Liver (tissue), 9 donors: ENCODE measurements around the gene UXS1. TPM values are rescaled to one million over a fixed set of nuclear protein-coding genes. Genes with fewer than 3 reads are reported as not detected.

Source experiments
- DNase-seq: peaks from one replicate; pipeline ENCODE4 v3.0.0-alpha.2; 2017; ENCODE audit warnings: low spot score
- H3K27ac ChIP-seq, 2 donors: one replicate each; pipeline ENCODE4 v1.7.0; 2013; ENCODE audit warnings: inconsistent platforms in 2 of 2, low read length in 2 of 2, control low read depth in 1 of 2, low read depth in 1 of 2, mild to moderate bottlenecking in 1 of 2
- H3K27me3 ChIP-seq, 4 donors: one replicate each; pipeline versions ENCODE4 v1.6.1 to v1.7.0; 2013; ENCODE audit warnings: low read length in 3 of 4, inconsistent platforms in 1 of 4, mild to moderate bottlenecking in 1 of 4, moderate library complexity in 1 of 4; ENCODE audit not compliant: control insufficient read depth in 4 of 4, insufficient read depth in 4 of 4
- H3K36me3 ChIP-seq, 4 donors: one replicate each; pipeline versions ENCODE4 v1.6.1 to v1.7.0; 2013; ENCODE audit warnings: low read length in 3 of 4, mild to moderate bottlenecking in 3 of 4, low read depth in 1 of 4, moderate library complexity in 1 of 4; ENCODE audit not compliant: control insufficient read depth in 4 of 4, insufficient read depth in 3 of 4
- H3K4me1 ChIP-seq, 4 donors: one replicate each; pipeline versions ENCODE4 v1.6.1 to v1.7.0; 2013; ENCODE audit warnings: low read length in 3 of 4, mild to moderate bottlenecking in 3 of 4, moderate library complexity in 1 of 4; ENCODE audit not compliant: control insufficient read depth in 4 of 4, insufficient read depth in 4 of 4
- H3K4me3 ChIP-seq, 3 donors: one replicate each; pipeline versions ENCODE4 v1.6.1 to v1.7.0; 2013; ENCODE audit warnings: low read length in 3 of 3, control low read depth in 1 of 3, low read depth in 1 of 3, mild to moderate bottlenecking in 1 of 3
- H3K9ac ChIP-seq, 2 donors: one replicate each; pipeline ENCODE4 v1.7.0; 2013; ENCODE audit warnings: low read length in 2 of 2, mild to moderate bottlenecking in 2 of 2, moderate library complexity in 2 of 2, control low read depth in 1 of 2, low read depth in 1 of 2
- H3K9me3 ChIP-seq, 4 donors: one replicate each; pipeline versions ENCODE4 v1.6.1 to v1.7.0; 2013; ENCODE audit warnings: low read length in 3 of 4; ENCODE audit not compliant: control insufficient read depth in 4 of 4
- EGR1 ChIP-seq, 2 donors: IDR thresholded peaks; 2 replicates each; pipeline ENCODE4 v1.6.1; 2016 to 2018; ENCODE audit warnings: antibody characterized with exemption in 2 of 2, low read depth in 2 of 2
- FOXA1 ChIP-seq: IDR thresholded peaks from 2 replicates; pipeline ENCODE4 v1.6.1; 2016; ENCODE audit warnings: antibody characterized with exemption
- FOXA2 ChIP-seq: IDR thresholded peaks from 2 replicates; pipeline ENCODE4 v1.6.1; 2016; ENCODE audit warnings: antibody characterized with exemption
- GABPA ChIP-seq, 2 donors: IDR thresholded peaks in 1 of 2; conservative IDR thresholded peaks in 1 of 2; 2 replicates each; pipeline ENCODE4 v1.6.1; 2016; ENCODE audit warnings: antibody characterized with exemption in 2 of 2, mild to moderate bottlenecking in 1 of 2, moderate library complexity in 1 of 2
- HNF4A ChIP-seq, 2 donors: conservative IDR thresholded peaks; 2 replicates each; pipeline ENCODE4 v1.6.1; 2016; ENCODE audit warnings: antibody characterized with exemption in 2 of 2, mild to moderate bottlenecking in 2 of 2
- HNF4G ChIP-seq: IDR thresholded peaks from 2 replicates; pipeline ENCODE4 v1.6.1; 2016; ENCODE audit warnings: antibody characterized with exemption
- JUND ChIP-seq, 2 donors: IDR thresholded peaks; 2 replicates each; pipeline ENCODE4 v1.6.1; 2016; ENCODE audit warnings: antibody characterized with exemption in 2 of 2
- NR2F2 ChIP-seq: IDR thresholded peaks from 2 replicates; pipeline ENCODE4 v1.6.1; 2016; ENCODE audit warnings: antibody characterized with exemption
- RAD21 ChIP-seq, 2 donors: IDR thresholded peaks; 2 replicates each; pipeline ENCODE4 v1.6.1; 2016; ENCODE audit warnings: antibody characterized with exemption in 2 of 2, mild to moderate bottlenecking in 2 of 2
- RXRA ChIP-seq, 2 donors: IDR thresholded peaks; 2 replicates each; pipeline ENCODE4 v1.6.1; 2017 to 2018; ENCODE audit warnings: antibody characterized with exemption in 2 of 2, mild to moderate bottlenecking in 1 of 2
- SP1 ChIP-seq: IDR thresholded peaks from 2 replicates; pipeline ENCODE4 v1.6.1; 2018; ENCODE audit warnings: antibody characterized with exemption, mild to moderate bottlenecking
- TAF1 ChIP-seq: conservative IDR thresholded peaks from 2 replicates; pipeline ENCODE4 v1.6.1; 2016; ENCODE audit warnings: antibody characterized with exemption, mild to moderate bottlenecking
- YY1 ChIP-seq: IDR thresholded peaks from 2 replicates; pipeline ENCODE4 v1.6.1; 2016; ENCODE audit warnings: antibody characterized with exemption, mild to moderate bottlenecking
- WGBS: extraction: QIAGEN DNeasy Blood & Tissue Kit; methylation state at CpG from one replicate; pipeline ENCODE4 v1.1.7; 2013; 5-methylcytosine and 5-hydroxymethylcytosine counted together
- polyA plus RNA-seq, 2 donors: library from polyadenylated mRNA; stranded (reverse) in 1 of 2; unstranded in 1 of 2; fragments of 200-250 nt in 1 of 2; fragments of >200 nt in 1 of 2; fragmentation: Nextera tagmentation in 1 of 2; extraction: Ambion mirVana in 1 of 2; gene quantifications; one replicate each; pipeline versions ENCODE4 v1.2.1 to v1.2.3, GENCODE V29; 2013 to 2015
- total RNA-seq, 2 donors: library from RNA; depleted of rRNA; stranded (reverse); fragments of >200 nt; gene quantifications; one replicate each; pipeline ENCODE4 v1.2.3, GENCODE V29; 2014
- TF ChIP-seq, protein P1 (sequence below): IDR thresholded peaks from 2 replicates; pipeline ENCODE4 v1.6.1; 2016; ENCODE audit warnings: antibody characterized with exemption
- TF ChIP-seq, protein P2 (sequence below): fragments of 150-350 bp; IDR thresholded peaks from 2 replicates; pipeline ENCODE4 v1.5.1; 2017; ENCODE audit warnings: improper control_type of control experiment, low read depth, low read length; ENCODE audit not compliant: missing input control
- TF ChIP-seq, protein P3 (sequence below): IDR thresholded peaks from 2 replicates; pipeline ENCODE4 v1.6.1; 2016; ENCODE audit warnings: antibody characterized with exemption
- TF ChIP-seq, protein P4 (sequence below): IDR thresholded peaks from 2 replicates; pipeline ENCODE4 v1.6.1; 2016; ENCODE audit warnings: antibody characterized with exemption, mild to moderate bottlenecking
- TF ChIP-seq, protein P5 (sequence below): IDR thresholded peaks from 2 replicates; pipeline ENCODE4 v1.6.1; 2016; ENCODE audit warnings: antibody characterized with exemption
- donor health status: healthy.
- donor health status: healthy.
- donor health status: healthy.
- donor health status: healthy.
- donor health status: healthy.

UXS1 gene
- total and polyA plus RNA-seq, 4 donors: 8.8 to 19.9 (median 10.0) TPM

DNA sequence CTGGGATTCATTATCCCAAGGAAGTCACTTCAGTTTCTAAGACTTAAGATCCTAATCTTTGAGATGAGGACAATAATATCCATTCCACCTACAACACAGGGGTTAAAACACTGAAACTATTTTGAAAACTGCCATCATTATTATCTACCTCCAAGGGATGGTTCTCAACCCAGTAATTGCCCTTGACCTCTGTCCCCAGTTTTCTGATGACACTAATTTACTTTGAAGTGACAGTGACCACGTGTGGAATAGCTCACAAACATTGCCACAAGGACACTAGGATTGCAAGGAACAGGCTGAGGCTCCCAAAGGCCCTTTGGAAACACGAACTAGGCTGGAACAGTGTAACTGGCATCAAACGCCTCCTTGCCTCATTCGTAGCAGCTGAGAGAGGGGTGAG is 78.4 kb downstream of the UXS1 start:
- DNase-seq: no peak
- Histone ChIP-seq H3K9ac (no peak overlapping the region), H3K27me3 (no peaks in the 10 kb centered on the region), H3K9me3 (no peaks in the 10 kb centered on the region), H3K4me1 (no peaks in the 10 kb centered on the region), H3K4me3 (no peak overlapping the region), H3K36me3 (peaks cover 0 to 3% (median under 1%) of the 10 kb centered on the region in 4 donors), H3K27ac (no peak overlapping the region)
- TF ChIP-seq SP1: no peak
- no peak for TF ChIP-seq HNF4G
- TF ChIP-seq, protein P1, sequence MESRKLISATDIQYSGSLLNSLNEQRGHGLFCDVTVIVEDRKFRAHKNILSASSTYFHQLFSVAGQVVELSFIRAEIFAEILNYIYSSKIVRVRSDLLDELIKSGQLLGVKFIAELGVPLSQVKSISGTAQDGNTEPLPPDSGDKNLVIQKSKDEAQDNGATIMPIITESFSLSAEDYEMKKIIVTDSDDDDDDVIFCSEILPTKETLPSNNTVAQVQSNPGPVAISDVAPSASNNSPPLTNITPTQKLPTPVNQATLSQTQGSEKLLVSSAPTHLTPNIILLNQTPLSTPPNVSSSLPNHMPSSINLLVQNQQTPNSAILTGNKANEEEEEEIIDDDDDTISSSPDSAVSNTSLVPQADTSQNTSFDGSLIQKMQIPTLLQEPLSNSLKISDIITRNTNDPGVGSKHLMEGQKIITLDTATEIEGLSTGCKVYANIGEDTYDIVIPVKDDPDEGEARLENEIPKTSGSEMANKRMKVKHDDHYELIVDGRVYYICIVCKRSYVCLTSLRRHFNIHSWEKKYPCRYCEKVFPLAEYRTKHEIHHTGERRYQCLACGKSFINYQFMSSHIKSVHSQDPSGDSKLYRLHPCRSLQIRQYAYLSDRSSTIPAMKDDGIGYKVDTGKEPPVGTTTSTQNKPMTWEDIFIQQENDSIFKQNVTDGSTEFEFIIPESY: no peak
- TF ChIP-seq TAF1: no peak
- no peak for TF ChIP-seq RXRA (IDR thresholded peaks at IDR 0.05)
- TF ChIP-seq FOXA1: no peak
- no peak for TF ChIP-seq GABPA (IDR thresholded peaks at IDR 0.05 in 1 of 2, conservative IDR thresholded peaks at IDR 0.05 in 1 of 2)
- no peak for TF ChIP-seq JUND (IDR thresholded peaks at IDR 0.05)
- TF ChIP-seq RAD21 (IDR thresholded peaks at IDR 0.05): no peak
- no peak for TF ChIP-seq HNF4A (conservative IDR thresholded peaks at IDR 0.05)
- TF ChIP-seq, protein P2, sequence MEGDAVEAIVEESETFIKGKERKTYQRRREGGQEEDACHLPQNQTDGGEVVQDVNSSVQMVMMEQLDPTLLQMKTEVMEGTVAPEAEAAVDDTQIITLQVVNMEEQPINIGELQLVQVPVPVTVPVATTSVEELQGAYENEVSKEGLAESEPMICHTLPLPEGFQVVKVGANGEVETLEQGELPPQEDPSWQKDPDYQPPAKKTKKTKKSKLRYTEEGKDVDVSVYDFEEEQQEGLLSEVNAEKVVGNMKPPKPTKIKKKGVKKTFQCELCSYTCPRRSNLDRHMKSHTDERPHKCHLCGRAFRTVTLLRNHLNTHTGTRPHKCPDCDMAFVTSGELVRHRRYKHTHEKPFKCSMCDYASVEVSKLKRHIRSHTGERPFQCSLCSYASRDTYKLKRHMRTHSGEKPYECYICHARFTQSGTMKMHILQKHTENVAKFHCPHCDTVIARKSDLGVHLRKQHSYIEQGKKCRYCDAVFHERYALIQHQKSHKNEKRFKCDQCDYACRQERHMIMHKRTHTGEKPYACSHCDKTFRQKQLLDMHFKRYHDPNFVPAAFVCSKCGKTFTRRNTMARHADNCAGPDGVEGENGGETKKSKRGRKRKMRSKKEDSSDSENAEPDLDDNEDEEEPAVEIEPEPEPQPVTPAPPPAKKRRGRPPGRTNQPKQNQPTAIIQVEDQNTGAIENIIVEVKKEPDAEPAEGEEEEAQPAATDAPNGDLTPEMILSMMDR: no peak
- TF ChIP-seq EGR1 (IDR thresholded peaks at IDR 0.05; ENCODE audit: low read depth in 2 of 2): no peak
- no peak for TF ChIP-seq YY1
- no peak for TF ChIP-seq FOXA2
- TF ChIP-seq NR2F2: no peak
- WGBS: 88% methylated on average over 4 of the region's 4 CpGs

DNA sequence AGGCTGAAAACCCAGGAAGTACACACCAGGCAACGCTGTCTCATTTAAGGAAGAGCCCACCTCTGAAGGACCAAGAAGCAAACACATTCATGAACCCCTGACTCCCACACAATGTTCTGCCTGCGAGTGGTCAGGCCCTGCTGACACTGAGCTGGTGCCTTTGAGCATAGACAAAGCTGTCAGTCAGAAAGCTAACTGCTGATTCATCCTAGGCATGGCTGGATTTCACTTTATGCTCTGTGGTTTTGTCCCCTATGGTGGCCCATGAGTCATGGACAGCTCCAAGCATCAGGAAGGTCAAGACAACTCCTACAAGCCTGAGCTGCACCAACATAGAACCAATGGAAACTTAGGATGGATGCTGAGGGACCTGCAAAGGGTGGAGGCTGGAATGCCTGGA is 78.9 kb downstream of the UXS1 start:
- TF ChIP-seq, protein P1: no peak
- TF ChIP-seq HNF4A (conservative IDR thresholded peaks at IDR 0.05) (no peak), FOXA1 (no peak), HNF4G (no peak), RAD21 (IDR thresholded peaks at IDR 0.05) (no peak), NR2F2 (no peak), SP1 (no peak), TAF1 (no peak), YY1 (no peak), EGR1 (IDR thresholded peaks at IDR 0.05; ENCODE audit: low read depth in 2 of 2) (no peak), JUND (IDR thresholded peaks at IDR 0.05) (no peak), GABPA (IDR thresholded peaks at IDR 0.05 in 1 of 2, conservative IDR thresholded peaks at IDR 0.05 in 1 of 2) (no peak)
- TF ChIP-seq, protein P3, sequence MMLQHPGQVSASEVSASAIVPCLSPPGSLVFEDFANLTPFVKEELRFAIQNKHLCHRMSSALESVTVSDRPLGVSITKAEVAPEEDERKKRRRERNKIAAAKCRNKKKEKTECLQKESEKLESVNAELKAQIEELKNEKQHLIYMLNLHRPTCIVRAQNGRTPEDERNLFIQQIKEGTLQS: no peak
- TF ChIP-seq, protein P2: no peak
- TF ChIP-seq, protein P4, sequence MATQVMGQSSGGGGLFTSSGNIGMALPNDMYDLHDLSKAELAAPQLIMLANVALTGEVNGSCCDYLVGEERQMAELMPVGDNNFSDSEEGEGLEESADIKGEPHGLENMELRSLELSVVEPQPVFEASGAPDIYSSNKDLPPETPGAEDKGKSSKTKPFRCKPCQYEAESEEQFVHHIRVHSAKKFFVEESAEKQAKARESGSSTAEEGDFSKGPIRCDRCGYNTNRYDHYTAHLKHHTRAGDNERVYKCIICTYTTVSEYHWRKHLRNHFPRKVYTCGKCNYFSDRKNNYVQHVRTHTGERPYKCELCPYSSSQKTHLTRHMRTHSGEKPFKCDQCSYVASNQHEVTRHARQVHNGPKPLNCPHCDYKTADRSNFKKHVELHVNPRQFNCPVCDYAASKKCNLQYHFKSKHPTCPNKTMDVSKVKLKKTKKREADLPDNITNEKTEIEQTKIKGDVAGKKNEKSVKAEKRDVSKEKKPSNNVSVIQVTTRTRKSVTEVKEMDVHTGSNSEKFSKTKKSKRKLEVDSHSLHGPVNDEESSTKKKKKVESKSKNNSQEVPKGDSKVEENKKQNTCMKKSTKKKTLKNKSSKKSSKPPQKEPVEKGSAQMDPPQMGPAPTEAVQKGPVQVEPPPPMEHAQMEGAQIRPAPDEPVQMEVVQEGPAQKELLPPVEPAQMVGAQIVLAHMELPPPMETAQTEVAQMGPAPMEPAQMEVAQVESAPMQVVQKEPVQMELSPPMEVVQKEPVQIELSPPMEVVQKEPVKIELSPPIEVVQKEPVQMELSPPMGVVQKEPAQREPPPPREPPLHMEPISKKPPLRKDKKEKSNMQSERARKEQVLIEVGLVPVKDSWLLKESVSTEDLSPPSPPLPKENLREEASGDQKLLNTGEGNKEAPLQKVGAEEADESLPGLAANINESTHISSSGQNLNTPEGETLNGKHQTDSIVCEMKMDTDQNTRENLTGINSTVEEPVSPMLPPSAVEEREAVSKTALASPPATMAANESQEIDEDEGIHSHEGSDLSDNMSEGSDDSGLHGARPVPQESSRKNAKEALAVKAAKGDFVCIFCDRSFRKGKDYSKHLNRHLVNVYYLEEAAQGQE: no peak
- TF ChIP-seq, protein P5, sequence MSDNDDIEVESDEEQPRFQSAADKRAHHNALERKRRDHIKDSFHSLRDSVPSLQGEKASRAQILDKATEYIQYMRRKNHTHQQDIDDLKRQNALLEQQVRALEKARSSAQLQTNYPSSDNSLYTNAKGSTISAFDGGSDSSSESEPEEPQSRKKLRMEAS: no peak
- no peaks in the 10 kb centered on the region for H3K9me3 ChIP-seq
- no peaks in the 10 kb centered on the region for H3K27me3 ChIP-seq
- no peak overlapping the region for H3K4me3 ChIP-seq
- 94% methylated on average over 2 of the region's 2 CpGs for WGBS
- no peak for DNase-seq
- H3K36me3 ChIP-seq: peaks cover 0 to 3% (median under 1%) of the 10 kb centered on the region in 4 donors
- H3K9ac ChIP-seq: no peak overlapping the region
- no peaks in the 10 kb centered on the region for H3K4me1 ChIP-seq
- H3K27ac ChIP-seq: no peak overlapping the region
